Amygdala (tissue), 56 donors: ENCODE results near the gene MALL.
A peak's percentile ranks its signal among the peaks of the same experiment; 100 is the strongest.
"Not testable (repeated sequence)": the region's sequence is repeated elsewhere in the genome, so short reads cannot be mapped to it uniquely, and the experiment has no call there.

Source experiments
- DNase-seq, 56 donors: peaks; one replicate each; lab custom pipeline; 2025; lab: John Stamatoyannopoulos, UW

Gene MALL

DNA sequence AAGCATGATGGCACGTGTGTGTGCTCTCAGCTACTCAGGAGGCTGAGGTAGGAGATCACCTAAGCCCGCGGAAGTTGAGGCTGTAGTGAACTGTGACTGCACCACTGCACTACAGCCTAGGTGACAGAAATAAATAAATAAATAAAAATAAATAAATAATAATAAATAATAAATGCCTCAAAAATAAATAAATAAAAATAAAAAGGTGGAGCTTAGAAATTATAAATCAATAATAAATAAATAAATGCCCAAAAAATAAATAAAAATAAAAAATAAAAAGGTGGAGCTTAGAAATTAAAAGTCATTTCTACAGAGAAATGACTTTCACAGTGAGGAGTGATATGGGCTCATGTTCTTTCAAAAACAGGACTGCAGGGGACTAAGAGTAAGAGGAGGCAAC lies 6.0 kb upstream of the MALL start:
- DNase-seq = no peak

DNA sequence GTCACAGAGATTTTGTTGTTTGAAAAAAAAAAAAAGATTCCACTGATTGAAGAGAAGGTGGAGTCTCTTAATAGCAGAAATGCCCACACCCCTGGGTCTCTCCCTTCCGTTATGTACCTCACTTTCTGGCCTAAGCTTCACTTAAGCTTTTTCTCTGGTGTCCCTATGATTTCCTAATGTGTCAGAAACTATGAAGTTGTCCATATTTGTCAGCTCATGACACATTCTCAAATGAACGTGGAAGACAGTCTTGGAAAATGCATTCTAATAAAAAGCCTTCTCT lies 5.4 kb upstream of the MALL start:
- DNase-seq = no peak

DNA sequence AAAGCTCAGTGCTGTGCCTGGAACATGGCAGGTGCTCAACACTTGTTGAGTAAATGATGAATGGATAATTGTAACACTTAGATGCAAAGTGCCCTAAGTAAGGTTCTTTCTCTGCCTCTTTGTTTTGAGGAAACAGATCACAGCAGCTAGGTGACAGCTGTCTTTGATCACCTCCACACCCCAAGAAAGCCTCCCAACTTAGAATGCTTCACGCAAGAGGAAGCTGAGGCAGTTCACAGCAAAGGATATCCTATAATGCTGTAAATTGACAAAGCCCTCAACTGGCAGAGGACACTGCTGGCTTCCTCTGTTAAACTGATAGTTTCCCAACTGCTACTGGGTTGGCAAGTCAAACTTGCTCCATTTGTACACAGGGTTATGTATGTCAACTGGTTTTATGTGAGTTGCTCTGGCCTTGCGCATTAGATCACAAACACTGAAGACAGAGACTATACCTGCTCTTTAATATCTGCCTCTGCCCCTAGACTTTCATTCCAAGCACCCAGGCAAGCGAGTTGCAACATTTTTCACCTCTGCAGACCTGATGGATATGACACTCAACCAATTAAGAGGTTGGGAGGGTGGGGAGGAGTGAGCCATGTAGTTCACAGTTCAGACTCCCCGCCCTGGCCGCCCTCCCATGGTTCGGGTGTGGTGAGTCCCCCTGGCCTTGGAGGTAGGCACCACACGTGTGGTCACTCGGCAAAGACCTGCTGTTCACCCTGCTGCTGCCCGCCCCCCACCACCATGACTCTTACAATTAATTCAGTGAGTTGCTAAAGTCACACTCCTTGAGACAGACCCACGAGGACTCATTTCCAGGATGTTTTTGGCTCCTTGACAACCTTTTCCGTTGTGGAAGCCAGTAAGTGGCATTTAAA lies 4.8 kb upstream of the MALL start:
- DNase-seq = no peak

DNA sequence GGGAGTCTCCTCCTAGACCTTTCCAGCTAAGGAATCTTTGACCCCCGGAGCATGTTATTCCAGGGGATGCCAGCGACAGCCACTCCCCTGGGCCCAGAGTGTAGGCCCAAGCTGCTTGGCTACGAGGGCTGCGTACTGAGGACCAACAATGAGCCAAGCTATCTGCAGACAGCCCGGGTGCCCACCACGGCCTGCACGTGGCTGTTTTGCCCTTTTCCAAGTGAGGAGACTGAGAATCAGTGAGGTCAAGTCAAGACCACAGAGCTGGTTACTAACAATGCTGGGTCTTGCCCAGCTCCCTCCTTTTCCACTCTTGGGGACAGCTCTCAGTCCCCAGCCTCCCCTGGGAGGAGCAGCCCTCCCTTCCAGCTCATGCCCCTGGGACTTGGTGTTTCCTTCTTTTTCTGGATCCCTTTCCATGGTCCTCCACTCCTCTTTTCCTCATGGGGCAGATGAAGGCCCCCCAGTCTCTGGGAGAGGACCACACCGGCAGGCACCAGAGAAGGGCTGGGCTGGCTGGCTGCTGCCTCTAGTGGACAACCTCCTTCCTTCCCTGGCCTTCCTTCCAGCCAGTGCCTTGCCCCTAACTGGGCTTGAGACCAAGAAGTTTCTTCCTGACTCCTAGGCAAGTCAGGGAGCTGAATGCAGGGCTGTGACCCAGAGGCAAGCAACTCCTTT lies 550 bp upstream of the MALL start:
- DNase-seq = no peak

DNA sequence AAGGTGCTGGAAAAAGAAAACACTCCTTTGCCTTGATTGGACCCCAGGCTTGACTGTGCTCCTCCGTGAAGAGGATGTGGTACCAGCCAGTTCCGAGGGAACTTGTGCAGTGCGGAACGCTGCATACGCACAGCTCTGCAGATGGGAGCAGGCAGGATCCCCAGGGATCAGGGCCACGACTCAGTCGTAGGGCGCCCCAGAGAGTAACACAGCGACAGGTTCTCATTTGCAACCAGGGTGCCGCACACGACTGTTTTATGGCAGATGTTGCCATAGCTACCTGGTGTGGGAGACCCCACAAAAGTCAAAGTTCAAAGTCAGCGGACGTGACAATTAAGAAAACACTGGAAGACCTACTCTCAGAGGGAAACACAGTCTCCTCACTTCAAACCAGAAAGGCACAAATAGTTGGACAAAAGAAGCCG lies 779 bp downstream of the MALL start:
- DNase-seq = no peak

DNA sequence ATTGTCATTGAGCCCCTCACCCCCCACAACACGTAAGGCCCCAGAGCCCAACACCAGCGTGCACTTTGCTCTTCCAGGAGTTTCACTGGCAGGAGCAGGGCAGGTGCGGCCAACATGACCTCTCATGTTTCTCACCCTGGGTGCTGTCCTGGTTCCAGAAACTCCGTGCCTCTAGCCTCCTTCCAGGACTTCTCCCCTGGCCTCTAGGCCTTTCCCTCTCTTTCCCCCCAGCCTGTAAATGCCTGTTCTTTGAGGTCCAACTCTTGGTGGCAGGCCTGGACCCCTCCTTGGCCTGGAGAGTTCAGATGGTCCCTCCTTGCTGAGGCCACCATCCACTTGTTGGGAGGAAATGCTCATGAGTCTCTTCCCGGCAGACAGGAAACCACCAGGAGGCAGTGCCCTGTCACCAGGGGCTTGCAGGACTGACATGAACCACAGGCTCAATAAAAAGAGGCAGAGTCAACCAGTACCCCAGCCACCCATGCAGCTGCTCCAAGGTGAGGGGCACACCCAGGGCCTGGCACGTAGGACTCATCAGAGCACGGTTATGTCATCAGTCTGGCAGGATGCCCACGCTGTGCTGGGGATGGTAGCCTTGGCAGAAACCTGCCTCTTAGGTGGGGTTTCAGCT lies 1.5 kb downstream of the MALL start:
- DNase-seq = no peak

DNA sequence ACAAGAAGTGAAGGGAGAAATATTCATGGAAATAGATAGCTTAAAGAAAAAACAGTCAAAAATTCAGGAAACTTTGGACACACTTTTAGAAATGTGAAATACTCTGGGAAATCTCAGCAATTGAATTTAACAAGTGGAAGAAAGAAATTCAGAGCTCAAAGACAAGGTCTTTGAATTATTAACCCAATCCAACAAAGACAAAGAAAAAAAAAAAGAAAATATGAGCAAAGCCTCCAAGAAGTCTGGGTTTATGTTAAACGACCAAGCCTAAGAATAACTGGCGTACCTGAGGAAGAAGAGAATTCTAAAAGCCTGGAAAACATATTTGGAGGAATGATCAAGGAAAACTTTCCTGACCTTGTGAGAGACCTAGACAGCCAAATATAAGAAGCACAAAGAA lies 7.3 kb downstream of the MALL start:
- not testable (repeated sequence) for DNase-seq

DNA sequence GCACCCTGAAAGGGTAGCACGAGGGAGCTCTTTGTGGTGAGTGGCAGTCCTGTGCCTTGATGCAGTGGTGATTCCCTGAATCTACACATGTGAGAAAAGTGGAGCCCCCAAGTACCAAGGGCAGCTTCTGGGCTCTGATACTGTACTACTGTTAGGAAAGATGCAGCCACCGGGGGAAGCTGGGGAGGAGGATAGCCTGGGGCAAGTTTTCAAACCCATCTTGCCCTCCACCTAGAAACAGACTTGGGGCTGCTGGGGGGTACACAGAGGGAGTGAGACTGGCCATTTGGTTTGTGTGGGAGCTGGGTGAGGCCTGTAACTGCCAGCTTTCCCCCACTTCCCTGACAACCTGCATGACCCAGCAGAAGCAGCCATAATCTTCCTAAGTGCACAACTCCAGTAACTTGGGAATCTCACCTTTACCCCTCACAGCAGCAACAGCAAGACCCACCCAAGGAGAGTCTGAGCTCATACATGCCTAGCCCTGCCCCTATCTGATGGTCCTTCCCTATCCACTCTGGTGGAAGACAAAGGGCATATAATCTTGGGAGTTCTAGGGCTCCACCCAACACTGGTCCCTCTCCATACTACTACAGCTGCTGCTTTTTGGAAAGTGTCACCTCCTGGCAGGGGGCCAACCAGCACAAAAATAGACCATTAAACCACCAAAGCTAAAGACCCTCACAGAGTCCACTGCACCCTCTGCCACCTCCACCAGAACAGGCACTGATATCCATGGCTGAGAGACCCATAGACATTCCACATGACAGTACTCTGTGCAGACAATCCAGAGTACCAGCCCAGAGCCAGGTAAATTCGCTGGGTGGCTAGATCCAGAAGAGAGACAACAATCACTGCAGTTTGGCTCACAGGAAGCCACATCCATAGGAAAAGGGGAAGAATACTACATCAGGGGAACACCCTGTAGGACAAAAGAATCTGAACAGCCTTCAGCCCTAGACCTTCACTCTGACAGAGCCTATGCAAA lies 8.2 kb downstream of the MALL start:
- DNase-seq = no peak

DNA sequence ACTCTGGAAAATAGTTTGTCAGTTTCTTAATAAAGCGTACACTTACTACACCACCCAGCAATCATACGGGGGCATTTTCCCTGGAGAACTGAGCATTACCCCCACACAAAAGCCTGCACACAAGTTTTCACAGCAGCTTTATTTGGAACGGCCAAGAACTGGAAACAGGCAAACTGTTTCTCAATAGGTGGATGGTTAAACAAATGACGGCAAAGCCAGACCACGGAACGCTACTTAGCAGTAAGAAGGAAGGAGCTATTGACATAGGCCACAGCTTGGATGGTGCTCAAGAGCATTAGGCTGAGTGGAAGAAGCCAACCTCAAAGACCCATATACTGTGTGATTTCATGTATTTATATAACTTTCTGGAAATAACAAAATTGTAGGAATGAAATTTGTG lies 9.0 kb downstream of the MALL start:
- no peak for DNase-seq

DNA sequence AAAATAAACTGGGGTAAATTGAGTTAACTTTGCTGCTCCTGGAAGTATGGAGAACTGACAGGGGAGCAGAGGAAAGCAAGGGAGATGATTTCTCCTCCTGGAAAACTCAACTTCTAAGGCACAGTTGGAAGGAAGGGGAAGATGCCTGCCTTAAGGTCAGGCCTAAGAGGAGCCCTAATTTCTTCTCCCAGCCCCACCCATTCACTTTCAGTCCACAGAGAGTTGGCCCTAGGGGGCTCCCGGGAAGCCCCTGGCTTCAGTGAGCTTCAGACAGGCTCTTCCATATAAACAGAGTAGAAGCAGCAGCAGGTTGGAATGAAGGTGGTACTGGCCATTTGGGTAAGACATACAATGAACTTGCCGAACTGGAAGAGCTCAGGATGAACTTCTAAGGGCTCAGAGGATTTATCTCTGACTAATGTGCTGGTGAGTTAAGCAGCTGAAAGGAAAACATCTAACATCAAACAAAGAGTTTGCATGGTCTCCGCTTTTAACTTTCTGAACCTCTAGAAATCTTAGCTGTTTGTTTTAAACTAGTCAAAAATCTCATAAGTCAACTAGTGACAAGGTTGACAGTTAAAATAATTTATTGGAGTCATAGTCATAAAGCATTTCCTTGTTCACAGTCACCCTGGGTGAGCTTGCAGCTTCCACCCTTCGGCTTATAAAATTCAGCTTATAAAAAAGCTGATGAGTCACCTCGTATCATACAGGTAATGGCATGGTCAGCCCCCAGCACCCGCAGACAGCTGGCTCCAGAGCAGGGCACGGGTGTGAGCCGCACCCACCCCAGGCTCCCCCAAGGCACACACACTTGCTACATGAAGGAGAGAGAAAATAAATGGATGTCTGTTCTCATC lies 9.8 kb downstream of the MALL start:
- no peak for DNase-seq

DNA sequence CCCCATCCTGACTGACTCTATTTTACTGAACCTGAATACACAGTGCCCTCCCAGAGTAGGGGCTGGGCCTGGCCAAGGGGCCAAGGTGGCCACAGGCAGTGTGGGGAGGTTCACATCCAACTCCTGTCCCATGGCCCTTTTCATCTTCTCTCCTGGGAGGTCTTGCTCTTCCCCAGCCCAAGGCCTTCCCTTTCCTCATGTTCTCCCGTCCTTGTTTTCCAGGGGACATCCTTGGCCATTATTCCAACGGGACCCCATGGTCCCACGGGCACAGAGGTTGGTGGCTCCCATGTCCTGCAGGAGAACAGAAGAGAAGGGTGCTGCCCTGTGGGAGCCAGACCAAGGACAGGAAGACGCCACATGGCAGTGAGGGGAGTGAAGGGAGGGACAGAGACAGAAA lies 10.4 kb downstream of the MALL start:
- DNase-seq = no peak

DNA sequence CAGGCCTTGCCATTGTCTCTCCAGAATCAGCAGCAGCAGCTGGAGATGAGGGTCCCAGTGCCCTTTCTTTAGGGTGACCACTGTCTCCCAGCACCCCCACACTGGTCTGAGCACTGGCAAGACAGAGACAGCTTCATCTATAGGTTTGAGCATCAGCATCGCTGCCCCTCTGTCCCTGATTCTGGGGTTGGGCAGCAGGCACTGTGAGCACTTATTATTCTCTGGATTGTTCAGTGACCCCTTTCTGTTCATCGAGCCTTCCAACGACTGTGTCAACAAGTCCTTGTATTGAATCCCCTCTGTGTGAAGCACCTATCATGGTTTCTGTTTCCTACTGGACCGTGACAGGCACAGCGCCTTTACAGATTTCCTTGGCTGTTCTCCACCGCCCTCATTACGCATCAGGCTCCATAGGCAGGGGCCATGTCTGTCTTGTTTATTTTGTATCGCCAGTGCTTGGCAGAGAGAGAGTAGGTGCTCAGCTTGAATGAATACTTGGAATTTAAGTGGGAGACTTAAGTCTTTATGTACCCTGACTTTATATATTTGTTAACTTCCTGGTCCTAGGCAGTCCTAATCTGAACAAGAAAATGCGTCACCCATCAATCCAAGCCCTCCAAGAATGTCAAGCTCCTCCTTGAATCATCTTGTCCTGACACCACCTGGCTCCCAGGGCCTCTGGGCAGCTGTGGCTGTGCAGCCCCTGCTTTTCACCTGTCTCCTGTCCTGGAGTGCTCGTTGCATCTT lies 11.4 kb downstream of the MALL start:
- no peak for DNase-seq

DNA sequence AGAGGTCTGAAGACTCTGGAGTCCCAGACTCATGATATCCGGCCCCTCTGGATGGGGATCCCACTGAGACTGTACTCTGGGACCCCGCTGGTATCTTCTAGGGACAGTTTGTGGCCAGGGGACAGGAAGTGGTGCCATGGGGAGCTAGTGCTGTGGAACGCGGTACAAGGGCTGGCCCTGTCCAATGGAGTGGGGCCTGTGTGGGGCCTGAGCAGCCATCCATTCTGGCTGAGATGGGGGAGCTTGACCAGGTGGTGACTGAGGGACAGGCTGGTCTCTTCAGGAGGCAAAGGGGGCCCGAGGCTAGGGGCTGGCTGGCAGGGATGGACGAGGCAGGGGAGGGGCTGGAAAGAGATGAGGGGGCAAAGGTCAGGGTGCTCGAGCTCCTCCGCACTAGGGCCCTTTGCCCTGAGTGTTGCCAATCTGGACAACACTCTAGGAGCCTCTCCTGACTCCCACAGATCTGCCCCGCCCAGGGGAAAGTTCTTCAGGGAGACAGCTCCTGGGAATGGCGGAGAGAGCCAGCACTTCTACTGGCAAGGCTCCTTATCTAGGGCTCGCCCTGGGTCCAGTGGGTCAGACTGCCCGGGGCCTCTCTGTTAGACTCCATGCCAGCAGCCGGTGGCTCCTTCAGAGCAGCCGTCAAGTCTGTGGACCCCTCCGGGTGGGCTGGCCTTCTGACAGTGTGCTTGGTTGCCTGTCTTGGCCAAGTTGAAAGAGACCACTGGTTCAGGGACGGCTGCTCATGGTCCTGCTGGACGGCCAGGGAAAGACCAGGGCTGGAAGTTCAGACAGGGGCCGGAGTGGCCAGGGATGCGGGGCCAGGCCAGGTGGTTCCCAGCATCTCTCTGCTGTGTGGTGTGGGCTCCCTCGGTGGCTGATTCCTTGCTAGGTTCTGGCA lies 12.3 kb downstream of the MALL start:
- no peak for DNase-seq

DNA sequence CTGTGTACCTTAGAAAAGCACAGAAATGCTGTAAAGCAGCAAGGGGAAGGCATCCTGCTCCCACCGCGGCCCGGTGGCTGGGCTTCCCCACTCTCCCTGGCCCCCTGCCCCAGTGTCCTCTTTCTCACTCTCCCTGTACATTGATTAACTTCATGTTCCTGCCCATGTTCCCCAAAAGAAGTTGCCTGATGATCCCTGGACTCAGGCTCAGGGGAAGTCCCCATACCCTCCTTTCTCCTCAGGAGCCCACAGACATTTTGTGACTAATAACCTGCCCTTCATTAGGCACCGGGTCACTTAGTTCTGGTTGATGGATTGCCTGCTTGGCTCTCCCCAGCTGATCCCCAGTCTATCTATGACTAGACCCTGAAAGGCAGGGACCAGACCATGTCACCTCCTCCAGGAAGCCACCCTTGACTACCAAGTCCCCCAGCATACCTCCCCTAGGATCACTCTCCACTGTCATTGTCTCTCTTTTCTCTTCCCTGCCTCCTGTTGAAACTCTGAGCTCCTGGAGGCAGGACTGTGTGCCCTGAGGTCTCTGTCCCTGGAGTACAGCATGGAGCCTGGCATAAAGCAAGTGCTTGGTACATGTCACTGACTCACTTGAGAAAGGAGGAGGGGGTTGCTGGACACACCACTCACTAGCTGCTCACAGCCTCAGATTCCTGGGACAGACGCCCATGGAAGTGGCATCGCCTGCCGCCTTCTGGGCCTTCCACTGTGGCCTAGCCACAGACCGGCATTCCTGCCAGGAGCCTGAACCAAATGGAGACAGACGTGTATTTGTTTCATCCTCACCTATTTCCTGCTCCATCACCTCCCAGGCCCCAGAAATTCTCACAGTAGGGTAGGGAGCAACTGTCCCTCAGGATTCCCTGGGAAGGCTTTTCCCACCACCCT lies 13.5 kb downstream of the MALL start:
- no peak for DNase-seq

DNA sequence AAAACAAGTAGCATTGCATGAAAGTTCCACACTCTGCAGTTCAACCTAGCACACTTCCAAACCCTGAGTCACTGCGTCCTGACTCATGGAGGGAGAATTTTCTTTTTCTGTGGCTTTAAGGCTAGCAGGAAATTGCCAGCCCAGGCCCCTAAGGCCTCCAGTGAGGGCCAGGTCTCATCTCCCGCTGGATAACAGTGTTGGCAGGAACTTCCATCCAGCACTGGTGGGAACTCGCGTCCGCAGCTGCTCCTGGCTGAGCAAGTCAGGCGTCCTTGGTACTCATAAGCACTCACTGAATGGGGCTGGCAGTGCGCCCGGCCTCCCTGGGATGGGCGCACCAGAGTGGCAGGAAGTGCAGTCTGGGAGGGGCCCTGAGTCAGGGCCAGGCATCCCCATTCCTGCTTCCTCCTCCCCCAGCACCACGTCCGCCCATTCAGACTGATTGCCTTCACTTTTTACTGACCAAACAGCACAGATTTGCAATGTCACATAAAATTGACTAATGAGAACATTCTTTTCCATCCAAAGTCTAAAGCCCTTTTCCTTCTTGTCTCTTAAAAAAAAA lies 14.3 kb downstream of the MALL start:
- DNase-seq = peak in 40 of 56 donors; percentile 2 to 73 (median 37)

DNA sequence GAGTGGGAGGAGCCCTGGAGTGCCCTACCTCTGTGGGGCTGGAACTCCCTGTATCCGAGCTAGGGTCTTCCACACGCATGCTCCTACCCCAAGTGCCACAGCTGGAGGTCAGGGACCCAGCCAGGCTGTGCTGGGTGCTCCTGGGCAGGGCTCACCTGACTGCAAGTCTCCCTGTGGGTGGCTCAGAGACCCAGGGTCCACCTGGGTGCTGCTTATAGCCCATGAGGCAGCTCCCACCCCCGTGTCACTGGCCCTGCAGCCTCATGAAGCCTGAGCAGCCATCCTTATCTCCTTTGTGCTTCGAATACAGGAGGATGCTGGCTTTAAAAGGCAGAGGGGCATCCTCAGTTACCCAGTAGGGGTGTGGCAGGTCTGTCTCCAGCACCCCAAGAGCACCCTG lies 14.7 kb downstream of the MALL start:
- DNase-seq = not testable (repeated sequence)
